BE2C (cell line): ENCODE measurements around the gene LY6G5B.

Experiments
- DNase-seq: peaks from one replicate; pipeline ENCODE4 v3.0.0-alpha.2; 2020
- H3K27me3 ChIP-seq: fragments of 250-450 bp; sonication (Bioruptor Pico); 2 replicates; pipeline ENCODE4 v1.5.1; 2020; ENCODE audit warnings: mild to moderate bottlenecking
- H3K36me3 ChIP-seq: fragments of 250-450 bp; sonication (Bioruptor Pico); 2 replicates; pipeline ENCODE4 v1.5.1; 2020; ENCODE audit warnings: mild to moderate bottlenecking
- H3K4me1 ChIP-seq: fragments of 250-450 bp; sonication (Bioruptor Pico); 2 replicates; pipeline ENCODE4 v1.5.1; 2020
- H3K4me3 ChIP-seq: 2 replicates; pipeline ENCODE4 v1.5.1; 2011; ENCODE audit warnings: low read depth, low read length
- H3K9me3 ChIP-seq: fragments of 250-450 bp; sonication (Bioruptor Pico); 2 replicates; pipeline ENCODE4 v1.5.1; 2020
- TF ChIP-seq, protein P1 (sequence below): IDR thresholded peaks from 2 replicates; pipeline ENCODE4 v1.5.1; 2012; ENCODE audit warnings: mild to moderate bottlenecking, low read depth, low read length

LY6G5B gene

DNA sequence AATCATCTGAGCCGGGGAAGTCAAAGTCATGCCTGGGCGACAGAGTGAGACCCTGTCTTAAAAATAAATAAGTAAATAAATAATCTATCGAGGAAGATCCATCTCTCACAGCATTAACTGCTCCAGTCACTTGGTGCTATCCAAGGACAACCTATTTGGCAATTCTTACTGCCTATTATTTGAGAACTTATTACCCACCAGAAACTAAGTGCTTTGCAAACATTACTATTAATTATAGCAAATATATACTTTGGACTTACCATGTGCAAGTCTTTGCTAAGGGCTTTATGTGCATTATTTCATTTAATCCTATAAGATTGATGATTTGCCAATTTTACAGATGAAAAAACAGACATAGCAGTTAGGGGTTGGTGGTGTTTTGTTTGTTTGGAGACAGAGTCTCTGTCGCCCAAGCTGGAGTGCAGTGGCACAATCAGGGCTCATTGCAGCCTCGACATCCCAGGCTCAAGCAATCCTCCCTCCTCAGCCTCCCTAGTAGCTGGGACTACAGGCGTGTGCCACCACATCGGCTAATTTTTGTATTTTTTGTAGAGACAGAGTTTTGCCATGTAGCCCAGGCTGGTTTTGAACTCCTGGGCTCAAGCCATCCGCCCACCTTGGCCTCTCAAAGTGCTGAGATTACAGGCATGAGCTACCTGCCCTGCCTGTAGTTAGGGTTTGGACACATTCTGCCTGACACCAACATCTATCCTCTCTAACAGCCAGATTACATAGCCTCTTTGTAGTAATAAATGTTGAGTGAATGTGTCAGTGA is 15.0 kb upstream of the LY6G5B start:
- Histone ChIP-seq H3K36me3 (peaks cover 6% of the 10 kb centered on the region), H3K4me1 (no peaks in the 10 kb centered on the region)
- TF ChIP-seq, protein P1, sequence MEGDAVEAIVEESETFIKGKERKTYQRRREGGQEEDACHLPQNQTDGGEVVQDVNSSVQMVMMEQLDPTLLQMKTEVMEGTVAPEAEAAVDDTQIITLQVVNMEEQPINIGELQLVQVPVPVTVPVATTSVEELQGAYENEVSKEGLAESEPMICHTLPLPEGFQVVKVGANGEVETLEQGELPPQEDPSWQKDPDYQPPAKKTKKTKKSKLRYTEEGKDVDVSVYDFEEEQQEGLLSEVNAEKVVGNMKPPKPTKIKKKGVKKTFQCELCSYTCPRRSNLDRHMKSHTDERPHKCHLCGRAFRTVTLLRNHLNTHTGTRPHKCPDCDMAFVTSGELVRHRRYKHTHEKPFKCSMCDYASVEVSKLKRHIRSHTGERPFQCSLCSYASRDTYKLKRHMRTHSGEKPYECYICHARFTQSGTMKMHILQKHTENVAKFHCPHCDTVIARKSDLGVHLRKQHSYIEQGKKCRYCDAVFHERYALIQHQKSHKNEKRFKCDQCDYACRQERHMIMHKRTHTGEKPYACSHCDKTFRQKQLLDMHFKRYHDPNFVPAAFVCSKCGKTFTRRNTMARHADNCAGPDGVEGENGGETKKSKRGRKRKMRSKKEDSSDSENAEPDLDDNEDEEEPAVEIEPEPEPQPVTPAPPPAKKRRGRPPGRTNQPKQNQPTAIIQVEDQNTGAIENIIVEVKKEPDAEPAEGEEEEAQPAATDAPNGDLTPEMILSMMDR: no peak

DNA sequence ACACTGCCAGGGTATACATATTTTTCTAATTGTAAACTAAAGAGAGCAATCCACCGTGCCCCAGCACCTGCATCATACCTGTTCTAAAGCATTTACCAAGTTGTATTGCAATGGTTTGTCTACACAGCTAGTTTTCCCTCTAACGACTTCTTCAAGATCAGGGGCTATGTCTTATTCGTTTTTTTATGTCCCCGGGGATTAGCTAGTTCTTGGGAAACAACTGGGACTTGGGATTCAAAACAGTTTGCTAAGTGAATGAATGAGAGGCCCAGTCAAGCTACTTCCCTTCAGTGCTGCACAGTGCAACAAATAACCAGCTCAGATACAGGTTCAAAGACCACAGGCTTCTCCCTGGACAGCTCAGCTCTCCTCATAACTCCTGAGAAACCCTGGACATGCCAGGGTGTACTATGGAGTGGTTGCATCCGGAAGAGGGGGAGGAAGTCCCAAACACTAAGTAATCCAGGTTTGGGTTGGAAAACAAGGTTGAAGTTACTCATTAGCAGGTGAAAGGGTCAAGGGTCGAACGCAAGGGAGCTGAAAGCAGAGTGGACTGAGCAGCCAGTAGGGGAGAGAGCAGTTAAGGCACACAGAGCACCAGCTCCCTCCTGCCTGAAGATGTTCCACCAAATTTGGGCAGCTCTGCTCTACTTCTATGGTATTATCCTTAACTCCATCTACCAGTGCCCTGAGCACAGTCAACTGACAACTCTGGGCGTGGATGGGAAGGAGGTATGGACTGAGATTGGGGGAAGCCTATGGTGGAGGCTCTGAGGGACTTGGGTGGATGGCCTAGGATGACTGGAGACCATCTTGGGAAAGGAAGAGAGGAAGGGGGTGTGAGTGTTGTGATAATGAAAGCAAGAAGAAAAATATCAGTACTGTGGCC is 14.2 kb upstream of the LY6G5B start, which contains the start of gene APOM:
APOM (plus strand) TSS at position 546 of the 889 bp plus-strand sequence; CDS start at position 619, 73 bp downstream.
- TF ChIP-seq, protein P1: no peak
- Histone ChIP-seq H3K36me3 (peaks cover 5% of the 10 kb centered on the region; the same call in 1 of the 2 replicates), H3K4me1 (no peaks in the 10 kb centered on the region), H3K27me3 (no peaks in the 10 kb centered on the region), H3K4me3 (no peak within 1 kb of the TSS), H3K9me3 (no peaks in the 10 kb centered on the region)
- no peak for DNase-seq

More for the DNA sequence above, 15.0 kb upstream of the LY6G5B start:
- DNase-seq: no peak
- Histone ChIP-seq H3K9me3 (no peaks in the 10 kb centered on the region), H3K27me3 (no peaks in the 10 kb centered on the region), H3K4me3 (no peak overlapping the region)

DNA sequence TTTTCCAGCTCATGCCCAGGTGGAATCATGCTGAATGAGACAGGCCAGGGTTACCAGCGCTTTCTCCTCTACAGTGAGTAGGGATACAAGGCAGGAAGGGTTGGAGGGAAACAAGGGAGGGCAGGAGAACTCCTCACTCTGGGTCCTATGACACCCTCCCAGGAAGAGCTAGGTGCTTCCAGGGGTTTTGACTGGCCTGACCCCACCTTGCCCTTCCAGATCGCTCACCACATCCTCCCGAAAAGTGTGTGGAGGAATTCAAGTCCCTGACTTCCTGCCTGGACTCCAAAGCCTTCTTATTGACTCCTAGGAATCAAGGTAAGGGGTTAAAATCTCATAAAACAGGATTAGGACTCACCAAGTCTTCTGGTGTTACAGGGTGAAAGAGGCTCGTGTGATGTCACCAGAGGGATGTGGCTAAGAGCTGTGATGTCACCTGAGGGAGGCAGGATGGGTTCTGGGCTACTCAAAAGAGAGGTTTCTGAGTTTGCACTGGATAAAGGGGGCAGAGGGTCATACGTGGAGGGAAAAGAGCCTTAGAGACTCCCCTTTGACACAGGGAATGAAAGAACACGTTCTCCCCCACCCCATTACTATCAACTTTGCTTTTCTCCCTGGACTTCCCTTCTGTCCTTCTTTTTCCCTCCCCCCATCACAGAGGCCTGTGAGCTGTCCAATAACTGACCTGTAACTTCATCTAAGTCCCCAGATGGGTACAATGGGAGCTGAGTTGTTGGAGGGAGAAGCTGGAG is 12.2 kb upstream of the LY6G5B start:
- TF ChIP-seq, protein P1: no peak
- DNase-seq: no peak
- H3K36me3 ChIP-seq: no peaks in the 10 kb centered on the region
- no peaks in the 10 kb centered on the region for H3K9me3 ChIP-seq
- no peaks in the 10 kb centered on the region for H3K27me3 ChIP-seq
- no peaks in the 10 kb centered on the region for H3K4me1 ChIP-seq
- H3K4me3 ChIP-seq: no peak overlapping the region

DNA sequence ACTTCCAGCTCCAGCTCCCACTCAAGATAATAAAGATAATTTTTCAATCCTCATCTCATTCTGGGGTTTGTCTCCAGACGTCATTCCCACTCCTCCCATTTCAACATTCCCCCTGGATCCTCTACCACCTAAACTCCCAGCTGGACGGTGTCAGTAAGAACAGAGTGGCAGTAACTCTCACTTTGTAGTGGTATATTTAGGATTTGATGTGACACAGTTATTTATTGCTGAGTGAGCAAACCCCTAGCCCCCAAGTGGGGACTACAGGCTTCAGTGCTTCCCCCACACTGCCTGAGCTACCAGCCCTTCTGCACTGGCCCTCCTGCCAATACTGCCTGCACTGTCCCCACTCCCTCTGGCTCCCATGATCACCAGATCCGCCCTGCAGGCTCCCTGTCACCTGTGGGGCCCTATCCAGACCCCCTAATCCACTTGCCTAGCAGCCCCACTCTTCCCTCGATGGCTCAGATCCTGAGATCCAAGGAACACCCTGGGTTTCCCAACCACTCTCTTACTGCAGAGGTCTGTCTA is 11.6 kb upstream of the LY6G5B start:
- H3K9me3 ChIP-seq: no peaks in the 10 kb centered on the region
- no peak overlapping the region; the same call in 1 of the 2 replicates for H3K4me3 ChIP-seq
- H3K4me1 ChIP-seq: no peaks in the 10 kb centered on the region
- H3K27me3 ChIP-seq: no peaks in the 10 kb centered on the region
- H3K36me3 ChIP-seq: peaks cover 1% of the 10 kb centered on the region; the same call in 1 of the 2 replicates
- no peak for DNase-seq
- TF ChIP-seq, protein P1: no peak

DNA sequence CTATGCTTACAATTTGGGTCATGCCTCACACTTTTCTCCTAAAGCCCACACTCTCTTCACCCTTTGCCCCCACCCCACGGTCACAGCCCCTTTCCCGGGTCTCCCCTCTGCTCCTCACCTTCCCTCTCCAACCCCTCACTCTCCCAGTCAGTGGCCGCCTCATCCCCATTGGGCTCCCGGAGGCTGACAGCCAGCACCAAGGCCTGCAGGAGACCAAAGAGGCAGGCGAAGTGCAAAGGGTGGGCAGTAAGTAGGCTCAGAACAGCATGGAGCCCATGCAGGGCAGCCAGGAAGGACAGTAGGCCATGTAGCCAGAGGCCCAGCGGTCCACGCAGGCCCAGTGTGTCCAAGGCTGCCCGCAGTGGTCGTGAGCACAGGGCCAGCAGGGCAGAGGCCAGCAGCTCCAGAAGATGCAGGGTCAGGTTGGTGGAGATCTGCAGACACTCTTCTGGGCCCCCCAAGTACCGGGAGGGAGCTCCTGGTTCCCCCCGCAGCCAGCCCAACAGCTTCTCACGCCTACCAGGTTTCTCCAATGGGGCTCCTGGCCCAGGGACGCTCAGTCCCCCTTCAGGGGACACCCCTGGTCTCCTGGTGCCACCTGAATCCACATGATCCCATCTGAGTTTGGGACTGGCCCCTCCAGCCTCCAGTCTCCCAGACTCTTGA is 10.7 kb upstream of the LY6G5B start:
- Histone ChIP-seq H3K36me3 (peaks cover 8% of the 10 kb centered on the region), H3K27me3 (no peaks in the 10 kb centered on the region), H3K4me1 (no peaks in the 10 kb centered on the region), H3K9me3 (no peaks in the 10 kb centered on the region), H3K4me3 (peak overlapping the region; percentile 85)
- no peak for DNase-seq
- TF ChIP-seq, protein P1: no peak
